DOHH2 (cell line): ENCODE measurements around the gene TBC1D16.

ENCODE experiments used
- H3F3A ChIP-seq: fragments of 200-600 bp; sonication (generic), shearing (Covaris generic); 2 replicates; pipeline ENCODE4 v1.6.0; 2016; ENCODE audit warnings: antibody characterized with exemption, mild to moderate bottlenecking; ENCODE audit not compliant: control insufficient read depth, insufficient read depth
- H3K27ac ChIP-seq: fragments of 200-600 bp; sonication (generic); 2 replicates; pipeline ENCODE4 v1.5.1; 2014; ENCODE audit warnings: low read depth, mild to moderate bottlenecking, low read length, moderate library complexity
- H3K27me3 ChIP-seq: fragments of 200-600 bp; sonication (generic); 2 replicates; pipeline ENCODE4 v1.6.1; 2014; ENCODE audit warnings: mild to moderate bottlenecking, low read length, mixed read lengths; ENCODE audit not compliant: control insufficient read depth
- H3K36me3 ChIP-seq: fragments of 200-600 bp; sonication (generic); 2 replicates; pipeline ENCODE4 v1.6.1; 2014; ENCODE audit warnings: mild to moderate bottlenecking, low read length, moderate library complexity, mixed read lengths; ENCODE audit not compliant: control insufficient read depth
- H3K4me1 ChIP-seq: fragments of 200-600 bp; sonication (generic); 2 replicates; pipeline ENCODE4 v1.6.1; 2014; ENCODE audit warnings: mild to moderate bottlenecking, low read length, mixed read lengths; ENCODE audit not compliant: control insufficient read depth
- H3K4me2 ChIP-seq: fragments of 200-600 bp; sonication (generic); 2 replicates; pipeline ENCODE4 v1.6.0; 2014; ENCODE audit warnings: mild to moderate bottlenecking, low read length, moderate library complexity
- H3K4me3 ChIP-seq: fragments of 200-600 bp; sonication (generic); 2 replicates; pipeline ENCODE4 v1.5.1; 2014; ENCODE audit warnings: mild to moderate bottlenecking, low read length, mixed read lengths
- H3K79me2 ChIP-seq: fragments of 200-600 bp; sonication (generic); 2 replicates; pipeline ENCODE4 v1.6.1; 2014; ENCODE audit warnings: mild to moderate bottlenecking, low read length, mixed read lengths; ENCODE audit not compliant: control insufficient read depth
- H3K9me2 ChIP-seq: fragments of 200-600 bp; sonication (generic); replicated peaks from 2 replicates; pipeline ENCODE4 v1.6.1; 2014; ENCODE audit warnings: mild to moderate bottlenecking, low read length, mixed read lengths; ENCODE audit not compliant: control insufficient read depth
- H3K9me3 ChIP-seq: fragments of 200-600 bp; sonication (generic); 2 replicates; pipeline ENCODE4 v1.6.1; 2014; ENCODE audit warnings: antibody characterized with exemption, low read length, mixed read lengths; ENCODE audit not compliant: control insufficient read depth, insufficient read depth
- H4K20me1 ChIP-seq: fragments of 200-600 bp; sonication (generic); 2 replicates; pipeline ENCODE4 v1.6.0; 2014; ENCODE audit warnings: low read depth, mild to moderate bottlenecking, antibody characterized with exemption, low read length, moderate library complexity; ENCODE audit not compliant: control insufficient read depth, insufficient read depth
- EZH2phosphoT487 ChIP-seq: fragments of 200-600 bp; sonication (generic); IDR thresholded peaks from 2 replicates; pipeline ENCODE4 v1.6.1; 2017; ENCODE audit warnings: borderline replicate concordance, mild to moderate bottlenecking, antibody characterized with exemption, low read length, moderate library complexity, mixed read lengths
- TF ChIP-seq, protein P1 (sequence below): fragments of 200-600 bp; sonication (generic); IDR thresholded peaks from one replicate; pipeline ENCODE4 v1.5.1; 2014; ENCODE audit warnings: antibody characterized with exemption, mild to moderate bottlenecking, low read depth, low read length; ENCODE audit not compliant: poor library complexity, severe bottlenecking

The TBC1D16 gene

DNA sequence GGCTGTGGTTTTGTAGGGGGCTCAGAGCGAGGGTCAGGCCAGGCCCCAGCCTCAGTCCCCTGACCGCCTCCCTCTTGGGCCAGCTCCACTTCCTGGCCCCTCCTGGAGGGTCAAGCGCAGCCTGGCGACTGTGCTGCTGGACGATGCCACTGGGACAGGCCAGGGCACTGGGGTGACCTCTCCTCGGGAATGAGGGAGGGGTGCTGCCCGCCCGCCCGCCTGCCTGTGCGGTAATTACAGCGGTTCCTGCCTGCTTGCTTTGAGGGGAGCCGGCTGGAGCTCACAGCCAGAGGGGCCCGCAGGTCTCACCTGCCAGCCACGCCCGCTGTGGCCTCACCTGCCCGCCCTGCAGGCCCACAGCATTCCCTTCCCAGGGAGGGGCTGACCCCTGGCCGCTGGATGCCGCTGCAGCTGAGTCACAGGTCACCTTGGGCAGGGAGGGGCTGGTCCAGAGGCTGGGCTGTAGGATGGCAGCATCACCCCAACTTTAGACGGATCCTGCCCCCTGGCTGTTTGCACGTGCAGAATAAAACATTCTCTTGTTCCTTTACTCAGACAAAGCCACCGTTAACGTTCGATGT lies 119.7 kb downstream of the TBC1D16 start:
- no peak overlapping the region for H3K4me3 ChIP-seq
- no peak for TF ChIP-seq EZH2phosphoT487
- TF ChIP-seq, protein P1, sequence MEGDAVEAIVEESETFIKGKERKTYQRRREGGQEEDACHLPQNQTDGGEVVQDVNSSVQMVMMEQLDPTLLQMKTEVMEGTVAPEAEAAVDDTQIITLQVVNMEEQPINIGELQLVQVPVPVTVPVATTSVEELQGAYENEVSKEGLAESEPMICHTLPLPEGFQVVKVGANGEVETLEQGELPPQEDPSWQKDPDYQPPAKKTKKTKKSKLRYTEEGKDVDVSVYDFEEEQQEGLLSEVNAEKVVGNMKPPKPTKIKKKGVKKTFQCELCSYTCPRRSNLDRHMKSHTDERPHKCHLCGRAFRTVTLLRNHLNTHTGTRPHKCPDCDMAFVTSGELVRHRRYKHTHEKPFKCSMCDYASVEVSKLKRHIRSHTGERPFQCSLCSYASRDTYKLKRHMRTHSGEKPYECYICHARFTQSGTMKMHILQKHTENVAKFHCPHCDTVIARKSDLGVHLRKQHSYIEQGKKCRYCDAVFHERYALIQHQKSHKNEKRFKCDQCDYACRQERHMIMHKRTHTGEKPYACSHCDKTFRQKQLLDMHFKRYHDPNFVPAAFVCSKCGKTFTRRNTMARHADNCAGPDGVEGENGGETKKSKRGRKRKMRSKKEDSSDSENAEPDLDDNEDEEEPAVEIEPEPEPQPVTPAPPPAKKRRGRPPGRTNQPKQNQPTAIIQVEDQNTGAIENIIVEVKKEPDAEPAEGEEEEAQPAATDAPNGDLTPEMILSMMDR: peak; percentile 29
- no peaks in the 10 kb centered on the region for H3K36me3 ChIP-seq
- peaks cover 5% of the 10 kb centered on the region; the same call in 1 of the 2 replicates for H3K4me1 ChIP-seq
- H3F3A ChIP-seq: no peaks in the 10 kb centered on the region
- no peaks in the 10 kb centered on the region for H3K9me2 ChIP-seq
- no peak overlapping the region for H3K4me2 ChIP-seq
- H3K9me3 ChIP-seq: no peaks in the 10 kb centered on the region
- no peak overlapping the region for H3K27ac ChIP-seq
- no peaks in the 10 kb centered on the region for H4K20me1 ChIP-seq
- no peaks in the 10 kb centered on the region for H3K79me2 ChIP-seq
- H3K27me3 ChIP-seq: no peaks in the 10 kb centered on the region

GRCh38 chr17:79914813-79915740 lies 120.6 kb downstream of the TBC1D16 start:
- Histone ChIP-seq H3K9me3 (no peaks in the 10 kb centered on the region), H3K4me2 (no peak overlapping the region), H3K36me3 (no peaks in the 10 kb centered on the region), H4K20me1 (no peaks in the 10 kb centered on the region), H3K27ac (no peak overlapping the region), H3K27me3 (no peaks in the 10 kb centered on the region), H3K4me3 (no peak overlapping the region), H3K79me2 (no peaks in the 10 kb centered on the region), H3F3A (no peaks in the 10 kb centered on the region), H3K4me1 (peaks cover 5% of the 10 kb centered on the region; the same call in 1 of the 2 replicates), H3K9me2 (no peaks in the 10 kb centered on the region)
- TF ChIP-seq, protein P1: no peak
- no peak for TF ChIP-seq EZH2phosphoT487

DNA sequence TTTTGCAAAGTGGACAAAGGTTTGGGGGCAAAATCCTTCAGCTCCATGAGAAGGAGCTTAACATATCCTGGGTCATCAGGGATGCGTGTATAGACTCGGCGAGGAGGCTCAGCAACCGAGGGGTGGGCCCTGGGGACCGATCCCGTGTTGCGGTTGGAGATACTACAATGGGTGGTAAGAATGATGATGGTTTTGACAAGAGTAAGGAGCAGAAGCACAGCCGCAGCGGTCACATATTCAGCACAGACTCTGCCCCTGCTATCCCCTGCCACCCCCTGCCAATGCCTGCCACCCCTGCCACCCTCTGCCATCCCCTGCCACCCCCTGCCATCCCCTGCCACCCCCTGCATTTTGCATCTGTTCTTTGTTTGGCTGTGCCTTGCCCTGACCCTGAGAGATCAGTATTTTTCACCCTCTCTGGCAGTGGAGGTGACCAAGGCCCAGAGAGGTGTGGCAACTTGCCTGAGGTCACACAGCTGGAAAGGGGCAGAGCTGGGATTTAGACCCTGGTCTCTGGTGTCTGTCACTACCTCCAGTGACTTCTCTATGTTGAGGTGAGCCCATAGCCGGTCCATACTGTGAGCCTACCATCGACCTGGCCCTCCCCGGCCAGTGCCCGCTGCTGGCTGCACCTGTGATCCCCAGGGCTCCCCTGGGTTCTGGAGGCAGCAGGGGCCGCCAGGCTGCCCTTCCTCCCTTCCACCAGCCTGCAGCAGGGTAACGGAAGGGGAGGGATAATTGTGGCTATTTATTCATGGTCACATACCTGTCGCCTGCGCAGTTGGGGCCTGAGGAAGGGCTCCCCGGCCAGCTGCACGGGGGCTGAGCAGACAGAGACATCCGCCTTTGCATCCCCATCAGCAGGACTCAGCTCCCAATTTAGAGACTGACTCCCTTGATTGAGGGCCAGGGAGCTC lies 121.5 kb downstream of the TBC1D16 start:
- Histone ChIP-seq H3K4me3 (no peak overlapping the region), H3K27me3 (no peaks in the 10 kb centered on the region), H3K9me2 (no peaks in the 10 kb centered on the region), H4K20me1 (no peaks in the 10 kb centered on the region), H3K79me2 (no peaks in the 10 kb centered on the region), H3F3A (0 out of 2 replicates have a peak, but pooled peaks cover 2% of the 10 kb centered on the region), H3K27ac (no peak overlapping the region), H3K9me3 (no peaks in the 10 kb centered on the region), H3K4me1 (peaks cover 5% of the 10 kb centered on the region; the same call in 1 of the 2 replicates), H3K36me3 (no peaks in the 10 kb centered on the region), H3K4me2 (no peak overlapping the region)
- TF ChIP-seq, protein P1: no peak
- TF ChIP-seq EZH2phosphoT487: no peak
